Spleen (tissue), 7 donors: Measurements from ENCODE around the gene SIK3.

ENCODE experiments used
- CTCF ChIP-seq, 11 experiments: fragments of 200-600 bp in 7 of 11; fragments of 450-650 bp in 4 of 11; sonication (generic) in 4 of 11; IDR thresholded peaks in 8 of 11; conservative IDR thresholded peaks in 3 of 11; 1 replicate in 7 of 11; 2 replicates in 4 of 11; pipeline versions ENCODE4 v1.4.0 to v1.8.0; 2016 to 2021; ENCODE audit warnings: antibody characterized with exemption in 11 of 11, inconsistent platforms in 4 of 11, mild to moderate bottlenecking in 1 of 11
- POLR2A ChIP-seq, 3 donors: fragments of 450-650 bp; IDR thresholded peaks; one replicate each; pipeline ENCODE4 v1.5.1; 2017; ENCODE audit warnings: antibody characterized with exemption in 3 of 3, mild to moderate bottlenecking in 1 of 3
- donor health status: DM: no; HTN: no; CAD: no; lungs with moderate emphysema.
- donor health status: DM: no; HTN: no; CAD: no.
- donor health status: DM: no; HTN: no; CAD: no.

GRCh38 chr11:116842909-116843308 is 255.3 kb downstream of the SIK3 start:
- TF ChIP-seq CTCF (IDR thresholded peaks at IDR 0.05 in 8 of 11, conservative IDR thresholded peaks at IDR 0.05 in 3 of 11) (no peak), POLR2A (IDR thresholded peaks at IDR 0.05) (no peak)
